HG03558 (cell line): ENCODE measurements around the gene FICD.
"Not testable (repeated sequence)": the region's sequence is repeated elsewhere in the genome, so short reads cannot be mapped to it uniquely, and the experiment has no call there.

Source experiments
- ATAC-seq: cut with Tn5 transposase; IDR thresholded peaks from one replicate; pipeline ENCODE4 v1.9.1; 2021; ENCODE audit warnings: moderate number of reproducible peaks; ENCODE audit not compliant: unreplicated experiment; ENCODE audit errors: extremely low read depth

The FICD gene

GRCh38 chr12:108514973-108515814 is at the start of gene FICD:
Gene FICD, plus strand, starts transcription at chr12:108515277. Its CDS starts 1,696 bp downstream, at chr12:108516973.
- peak; percentile 59 for ATAC-seq

- no peak for ATAC-seq
These were observed 49.7 kb upstream of the FICD start for GRCh38 chr12:108465417-108465816.

DNA sequence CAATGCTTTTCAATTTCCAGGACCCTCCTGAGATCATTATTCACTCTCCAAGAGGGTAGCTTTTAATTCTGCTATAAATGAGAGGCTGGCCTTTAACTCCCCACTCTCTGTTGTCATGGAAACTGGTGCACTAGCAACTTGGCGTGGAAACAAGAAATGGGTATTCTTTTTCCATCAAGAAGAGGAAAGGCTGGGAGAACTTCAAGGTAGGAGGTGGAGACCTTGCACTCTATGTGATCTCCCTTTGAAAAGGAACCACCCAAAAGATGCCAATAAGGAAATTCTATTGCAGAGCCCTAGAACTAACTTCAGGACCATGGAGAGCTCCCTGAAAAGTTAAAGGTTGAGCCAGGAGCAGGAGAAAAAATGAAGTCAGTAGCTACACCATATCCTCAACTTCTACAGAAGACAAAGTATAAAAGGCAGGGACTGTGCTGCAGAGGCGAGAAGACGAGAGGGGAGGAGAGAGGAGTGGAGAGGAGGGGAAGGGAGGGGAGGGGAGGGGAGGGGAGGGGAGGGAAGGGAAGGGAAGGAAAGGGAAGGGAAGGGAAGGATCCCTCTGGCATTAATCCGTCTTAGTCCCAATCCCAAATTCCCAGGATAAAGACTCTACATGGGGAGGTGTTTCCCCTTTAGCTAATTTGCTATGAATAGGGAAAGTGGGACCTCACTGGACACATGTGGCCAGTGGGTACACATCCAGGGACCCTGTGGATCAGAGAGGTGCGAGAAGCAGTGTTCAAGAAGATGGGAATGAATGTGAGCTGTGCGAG is 46.7 kb upstream of the FICD start:
- ATAC-seq, result no peak

- no peak for ATAC-seq
These were observed 41.5 kb upstream of the FICD start for GRCh38 chr12:108473400-108474055.

- no peak for ATAC-seq
These were observed 39.7 kb upstream of the FICD start for GRCh38 chr12:108475396-108475795.

- ATAC-seq, result no peak
These were observed 37.8 kb upstream of the FICD start for GRCh38 chr12:108477055-108477880.

- no peak for ATAC-seq
These were observed 37.2 kb upstream of the FICD start for GRCh38 chr12:108477881-108478259.

- no peak for ATAC-seq
These were observed 36.4 kb upstream of the FICD start for GRCh38 chr12:108478611-108479206.

DNA sequence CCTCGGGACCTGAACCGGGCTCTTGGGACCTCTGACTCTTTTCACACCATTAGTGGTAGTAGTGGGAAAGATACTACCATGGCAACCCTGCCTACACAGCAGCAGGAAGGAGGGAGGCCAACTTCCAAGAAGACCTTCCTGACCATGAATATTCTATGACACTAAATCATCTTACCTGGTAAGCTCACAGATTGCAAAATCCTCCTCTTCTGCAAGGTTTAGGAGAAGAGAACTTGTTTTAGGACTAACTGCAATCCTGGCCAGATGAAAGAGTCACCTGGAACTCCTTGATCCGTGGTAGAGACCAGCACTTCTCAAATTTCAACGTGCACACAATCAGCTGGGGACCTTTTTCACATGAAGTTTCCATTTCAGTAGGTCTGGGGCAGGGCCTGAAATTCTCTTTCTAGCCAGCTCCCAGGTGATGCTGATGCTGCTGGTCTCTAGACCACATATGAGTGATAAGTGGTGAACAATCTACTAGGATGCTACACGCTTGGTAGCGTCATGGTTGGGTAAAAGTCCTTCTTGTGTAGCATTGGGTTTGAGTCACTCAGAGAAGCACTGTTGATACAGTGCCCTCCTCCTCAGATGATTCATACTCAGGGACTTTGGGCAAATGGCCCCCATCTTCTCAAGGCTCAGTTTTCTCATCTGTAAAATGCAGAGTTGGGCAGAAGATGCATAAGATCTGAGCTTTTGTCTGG is 35.6 kb upstream of the FICD start:
- ATAC-seq, result no peak

DNA sequence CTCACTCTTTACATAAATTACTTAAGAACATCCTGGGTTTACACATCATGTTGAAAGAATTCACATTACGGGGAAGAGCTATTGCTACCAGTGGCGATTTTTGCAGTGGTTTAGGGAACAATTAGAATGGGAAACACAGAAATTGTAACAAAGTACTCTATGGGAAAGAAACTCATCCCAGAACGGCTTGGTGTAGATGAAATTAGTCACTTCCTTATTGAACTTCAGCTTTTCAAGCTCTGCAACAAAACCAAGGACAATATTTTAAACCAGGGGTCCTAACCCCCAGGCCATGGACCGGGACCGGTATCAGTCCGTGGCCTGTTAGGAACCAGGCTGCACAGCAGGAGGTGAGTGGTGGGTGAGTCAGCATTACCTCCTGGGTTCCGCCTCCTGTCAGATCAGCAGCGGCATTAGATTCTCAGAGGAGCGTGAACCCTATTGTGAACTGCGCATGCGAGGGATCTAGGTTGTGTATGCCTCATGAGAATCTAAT is 32.3 kb upstream of the FICD start:
- ATAC-seq, result no peak

- ATAC-seq, result no peak
These were observed 31.6 kb upstream of the FICD start for GRCh38 chr12:108483213-108484059.

- ATAC-seq, result no peak
These were observed 30.6 kb upstream of the FICD start for GRCh38 chr12:108484431-108484830.

GRCh38 chr12:108484845-108485244 is 30.2 kb upstream of the FICD start:
- no peak for ATAC-seq

DNA sequence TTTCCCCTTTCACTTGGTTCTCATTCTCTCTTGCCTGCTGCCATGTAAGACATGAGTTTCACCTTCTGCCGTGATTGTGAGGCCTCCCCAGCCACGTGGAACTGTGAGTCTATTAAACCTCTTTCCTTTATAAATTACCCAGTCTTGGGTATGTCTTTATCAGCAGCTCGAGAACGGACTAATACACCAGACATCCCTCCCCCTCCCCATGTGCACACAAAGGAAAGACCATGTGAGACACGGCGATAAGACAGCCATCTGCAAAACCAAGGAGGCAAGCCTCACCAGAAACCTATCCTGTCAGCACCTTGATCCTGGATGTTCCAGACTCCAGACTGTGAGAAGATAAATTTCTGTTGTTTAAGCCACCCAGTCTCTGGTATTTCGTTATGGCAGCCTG is 29.7 kb upstream of the FICD start:
- ATAC-seq, result not testable (repeated sequence)

- not testable (repeated sequence) for ATAC-seq
These were observed 28.0 kb upstream of the FICD start for GRCh38 chr12:108487029-108487428.

DNA sequence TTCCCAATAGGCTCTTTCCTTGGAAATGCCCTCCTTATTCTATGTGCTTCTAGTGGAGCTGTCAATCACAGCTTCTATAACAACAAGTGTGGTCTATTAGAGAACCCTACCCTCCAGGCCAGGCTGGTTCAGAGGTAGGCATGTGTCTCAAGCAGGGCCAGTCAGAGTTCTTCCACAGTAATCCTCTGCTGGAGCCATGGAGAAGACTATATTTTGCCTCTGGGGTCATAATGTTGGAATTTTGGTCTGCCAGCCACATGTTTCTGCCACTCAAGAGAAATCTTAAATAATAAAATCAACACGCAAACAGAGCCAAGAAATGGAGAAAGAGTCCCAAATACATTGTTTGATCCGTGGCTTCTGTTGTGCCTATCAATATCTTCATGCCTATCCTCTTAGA is 23.8 kb upstream of the FICD start:
- ATAC-seq, result no peak

DNA sequence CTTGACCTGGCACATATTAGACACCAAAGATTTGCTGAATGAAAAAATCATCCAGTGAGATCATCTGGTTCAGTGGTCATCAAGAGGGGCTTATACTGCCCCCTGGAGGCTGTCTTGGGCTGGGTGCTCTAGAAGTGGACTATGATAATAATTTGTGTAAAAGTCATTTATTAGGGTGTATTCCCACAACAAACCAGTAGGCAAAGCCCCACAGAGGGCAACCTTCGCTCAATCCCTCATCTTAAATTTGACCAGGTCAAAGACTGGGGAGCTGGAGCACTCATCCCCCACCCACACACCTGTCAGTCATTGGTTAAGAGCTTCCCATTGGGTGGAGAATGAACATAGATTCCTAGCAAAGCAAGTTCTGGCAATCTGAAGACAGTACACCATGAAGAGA is 20.0 kb upstream of the FICD start:
- ATAC-seq, result no peak
